Small intestine (tissue), 7 donors: ENCODE results near the gene MYO1A. TPM values are rescaled to one million over a fixed set of nuclear protein-coding genes. Genes with fewer than 3 reads are reported as not detected.

Experiments used
- DNase-seq, 2 donors: peaks; one replicate each; pipeline versions ENCODE4 v3.0.0 to v3.0.0-alpha.2; 2013
- FAIRE-seq: peaks from 2 replicates; lab custom pipeline; 2012; peaks lifted over from hg19 to GRCh38; lab: Jason Lieb, UNC
- H3K27ac ChIP-seq, 3 donors: one replicate each; pipeline ENCODE4 v1.5.1; 2013; ENCODE audit warnings: low read length in 2 of 3, mild to moderate bottlenecking in 2 of 3, control low read depth in 1 of 3, inconsistent platforms in 1 of 3, low read depth in 1 of 3, moderate library complexity in 1 of 3
- H3K27me3 ChIP-seq, 3 donors: one replicate each; pipeline ENCODE4 v1.6.1; 2013; ENCODE audit warnings: low read length in 3 of 3, inconsistent platforms in 1 of 3; ENCODE audit not compliant: control insufficient read depth in 3 of 3, insufficient read depth in 3 of 3
- H3K36me3 ChIP-seq, 3 donors: one replicate each; pipeline ENCODE4 v1.6.1; 2013; ENCODE audit warnings: low read length in 3 of 3, inconsistent platforms in 1 of 3, low read depth in 1 of 3, mild to moderate bottlenecking in 1 of 3, moderate library complexity in 1 of 3; ENCODE audit not compliant: control insufficient read depth in 3 of 3, insufficient read depth in 2 of 3
- H3K4me1 ChIP-seq, 3 donors: one replicate each; pipeline ENCODE4 v1.6.1; 2013; ENCODE audit warnings: low read length in 2 of 3, inconsistent platforms in 1 of 3, low read depth in 1 of 3, mild to moderate bottlenecking in 1 of 3, moderate library complexity in 1 of 3; ENCODE audit not compliant: control insufficient read depth in 3 of 3, insufficient read depth in 2 of 3
- H3K4me3 ChIP-seq, 3 donors: one replicate each; pipeline ENCODE4 v1.5.1; 2013; ENCODE audit warnings: low read length in 3 of 3, control low read depth in 1 of 3, inconsistent platforms in 1 of 3, low read depth in 1 of 3, mild to moderate bottlenecking in 1 of 3, moderate library complexity in 1 of 3
- H3K9me3 ChIP-seq, 2 donors: one replicate each; pipeline ENCODE4 v1.6.1; 2013; ENCODE audit warnings: low read depth in 1 of 2, low read length in 1 of 2; ENCODE audit not compliant: control insufficient read depth in 2 of 2, insufficient read depth in 1 of 2
- WGBS, 3 donors: extraction: QIAGEN DNeasy Blood & Tissue Kit; methylation state at CpG; one replicate each; pipeline ENCODE4 v1.1.7; 2013; 5-methylcytosine and 5-hydroxymethylcytosine counted together
- polyA plus RNA-seq, 4 donors: library from polyadenylated mRNA; stranded (reverse) in 3 of 4; unstranded in 1 of 4; fragments of 200-250 nt in 3 of 4; fragments of 120-200 nt in 1 of 4; gene quantifications; one replicate each; pipeline versions ENCODE4 v1.2.1 to v1.2.3, GENCODE V29; 2013
- donor health status: healthy with polysubstance abuse.
- donor health status: control.
- donor health status: control.
- donor health status: Bipolar disorder and iron deficiency.
- donor health status: healthy.

Gene MYO1A
- polyA plus RNA-seq, 4 donors = 202 to 971 (median 563) TPM

GRCh38 chr12:57047981-57048380 lies 1.9 kb downstream of the MYO1A start:
- Histone ChIP-seq H3K4me3 (peak overlapping the region in 2 of 3 donors; percentile 66 to 69), H3K27me3 (no peaks in the 10 kb centered on the region), H3K36me3 (peaks cover 0 to 49% (median 8%) of the 10 kb centered on the region in 3 donors), H3K4me1 (peaks cover 3 to 44% (median 8%) of the 10 kb centered on the region in 3 donors), H3K9me3 (no peaks in the 10 kb centered on the region), H3K27ac (peak overlapping the region in 1 of 3 donors; percentile 88)
- 69 to 85% (median 75%) methylated on average over 1 of the region's 1 CpG for WGBS, 3 donors
- DNase-seq (no peak), FAIRE-seq (no peak)

GRCh38 chr12:57046947-57047890 lies 2.7 kb downstream of the MYO1A start:
- Histone ChIP-seq H3K9me3 (no peaks in the 10 kb centered on the region), H3K36me3 (peaks cover 0 to 55% (median 8%) of the 10 kb centered on the region in 3 donors), H3K4me3 (peak overlapping the region in 2 of 3 donors; percentile 66 to 69), H3K27ac (no peak overlapping the region), H3K4me1 (peaks cover 3 to 44% (median 8%) of the 10 kb centered on the region in 3 donors), H3K27me3 (no peaks in the 10 kb centered on the region)
- DNase-seq (no peak), FAIRE-seq (no peak)
- WGBS, 3 donors = 50 to 58% (median 57%) methylated on average over 10 of the region's 10 CpGs

GRCh38 chr12:57046086-57046791 lies 3.7 kb downstream of the MYO1A start:
- H3K9me3 ChIP-seq = no peaks in the 10 kb centered on the region
- no peaks in the 10 kb centered on the region for H3K27me3 ChIP-seq
- H3K27ac ChIP-seq = no peak overlapping the region
- 67 to 73% (median 72%) methylated on average over 6 of the region's 6 CpGs for WGBS, 3 donors
- DNase-seq (no peak), FAIRE-seq (no peak)
- H3K4me1 ChIP-seq = peaks cover 3 to 38% (median 7%) of the 10 kb centered on the region in 3 donors
- H3K4me3 ChIP-seq = peak overlapping the region in 1 of 3 donors; percentile 66
- H3K36me3 ChIP-seq = peaks cover 0 to 57% (median 8%) of the 10 kb centered on the region in 3 donors

- Histone ChIP-seq H3K27ac (no peak overlapping the region), H3K27me3 (no peaks in the 10 kb centered on the region), H3K9me3 (no peaks in the 10 kb centered on the region), H3K36me3 (peaks cover 0 to 64% (median 10%) of the 10 kb centered on the region in 3 donors), H3K4me1 (peaks cover 3 to 27% (median 3%) of the 10 kb centered on the region in 3 donors), H3K4me3 (no peak overlapping the region)
- WGBS, 3 donors = 90 to 94% (median 92%) methylated on average over 3 of the region's 3 CpGs
- DNase-seq = no peak
- FAIRE-seq = no peak
These were observed 5.0 kb downstream of the MYO1A start for GRCh38 chr12:57044889-57045288.

- H3K4me1 ChIP-seq = peaks cover 3 to 27% (median 3%) of the 10 kb centered on the region in 3 donors
- DNase-seq (no peak), FAIRE-seq (no peak)
- H3K4me3 ChIP-seq = no peak overlapping the region
- H3K27ac ChIP-seq = no peak overlapping the region
- no peaks in the 10 kb centered on the region for H3K9me3 ChIP-seq
- peaks cover 0 to 67% (median 14%) of the 10 kb centered on the region in 3 donors for H3K36me3 ChIP-seq
- no peaks in the 10 kb centered on the region for H3K27me3 ChIP-seq
- WGBS, 3 donors = 86 to 92% (median 88%) methylated on average over 6 of the region's 6 CpGs
These were observed 5.5 kb downstream of the MYO1A start for GRCh38 chr12:57044468-57044867.

GRCh38 chr12:57042695-57043094 lies 7.2 kb downstream of the MYO1A start:
- FAIRE-seq = no peak
- 94 to 100% (median 96%) methylated on average over 2 of the region's 2 CpGs for whole genome bisulfite sequencing, 3 donors
- H3K36me3 ChIP-seq = peaks cover 0 to 76% (median 25%) of the 10 kb centered on the region in 3 donors

GRCh38 chr12:57040750-57041149 lies 9.2 kb downstream of the MYO1A start:
- no peak overlapping the region for H3K27ac ChIP-seq
- H3K4me1 ChIP-seq = peaks cover 0 to 3% (median 3%) of the 10 kb centered on the region in 3 donors
- FAIRE-seq = no peak
- H3K36me3 ChIP-seq = peaks cover 0 to 78% (median 40%) of the 10 kb centered on the region in 3 donors
- DNase-seq = no peak
- no peaks in the 10 kb centered on the region for H3K27me3 ChIP-seq
- no peaks in the 10 kb centered on the region for H3K9me3 ChIP-seq
- no peak overlapping the region for H3K4me3 ChIP-seq
- WGBS, 3 donors = 65 to 82% (median 65%) methylated on average over 2 of the region's 2 CpGs

More at GRCh38 chr12:57042695-57043094, 7.2 kb downstream of the MYO1A start:
- DNase-seq = no peak
- no peaks in the 10 kb centered on the region for H3K9me3 ChIP-seq
- H3K4me3 ChIP-seq = no peak overlapping the region
- H3K27ac ChIP-seq = no peak overlapping the region
- no peaks in the 10 kb centered on the region for H3K27me3 ChIP-seq
- peaks cover 1 to 21% (median 3%) of the 10 kb centered on the region in 3 donors for H3K4me1 ChIP-seq

GRCh38 chr12:57040211-57040610 lies 9.7 kb downstream of the MYO1A start:
- Histone ChIP-seq H3K36me3 (peaks cover 0 to 80% (median 41%) of the 10 kb centered on the region in 3 donors), H3K9me3 (no peaks in the 10 kb centered on the region), H3K27me3 (no peaks in the 10 kb centered on the region), H3K4me1 (no peaks in the 10 kb centered on the region), H3K27ac (no peak overlapping the region), H3K4me3 (no peak overlapping the region)
- WGBS, 3 donors = 89 to 95% (median 89%) methylated on average over 4 of the region's 4 CpGs
- DNase-seq = no peak
- FAIRE-seq = no peak
